H9 (cell line): Measurements from ENCODE around the gene BTRC. TPM values are rescaled to one million over a fixed set of nuclear protein-coding genes. Genes with fewer than 3 reads are reported as not detected.

Experiments used
- DNase-seq: peaks from one replicate; pipeline ENCODE4 v3.0.0-alpha.2; 2017
- H2AFZ ChIP-seq: one replicate; pipeline ENCODE4 v1.6.1; 2013; ENCODE audit warnings: mild to moderate bottlenecking, low read length, control low read depth, moderate library complexity
- H2AK5ac ChIP-seq: 2 replicates; pipeline ENCODE4 v1.6.1; 2013; ENCODE audit warnings: low read length, control low read depth, mixed read lengths; ENCODE audit not compliant: insufficient read length
- H2BK120ac ChIP-seq: one replicate; pipeline ENCODE4 v1.6.1; 2013; ENCODE audit warnings: low read depth, mild to moderate bottlenecking, low read length, control low read depth, inconsistent platforms; ENCODE audit not compliant: poor library complexity, severe bottlenecking
- H2BK12ac ChIP-seq: 2 replicates; pipeline ENCODE4 v1.6.1; 2013; ENCODE audit warnings: low read length, control low read depth, mixed read lengths, low read depth; ENCODE audit not compliant: insufficient read length
- H2BK15ac ChIP-seq: 2 replicates; pipeline ENCODE4 v1.6.1; 2013; ENCODE audit warnings: low read depth, low read length, control low read depth
- H2BK20ac ChIP-seq: one replicate; pipeline ENCODE4 v1.6.1; 2013; ENCODE audit warnings: low read depth, mild to moderate bottlenecking, low read length, control low read depth, inconsistent platforms; ENCODE audit not compliant: poor library complexity, severe bottlenecking
- H2BK5ac ChIP-seq: 2 replicates; pipeline ENCODE4 v1.6.1; 2013; ENCODE audit warnings: low read length, control low read depth, mixed read lengths; ENCODE audit not compliant: insufficient read length
- H3K14ac ChIP-seq: 2 replicates; pipeline ENCODE4 v1.6.1; 2013; ENCODE audit warnings: low read length, control low read depth; ENCODE audit not compliant: insufficient read depth
- H3K18ac ChIP-seq: 2 replicates; pipeline ENCODE4 v1.6.1; 2013; ENCODE audit warnings: low read depth, mild to moderate bottlenecking, mixed read lengths, low read length, control low read depth; ENCODE audit not compliant: insufficient read length
- H3K23ac ChIP-seq: 2 replicates; pipeline ENCODE4 v1.6.1; 2013; ENCODE audit warnings: low read length, control low read depth, mixed read lengths, low read depth; ENCODE audit not compliant: insufficient read length
- H3K23me2 ChIP-seq: 2 replicates; pipeline ENCODE4 v1.6.1; 2013; ENCODE audit warnings: low read depth, mild to moderate bottlenecking, mixed read lengths, low read length, control low read depth; ENCODE audit not compliant: insufficient read length, poor library complexity, severe bottlenecking
- H3K27ac ChIP-seq: 2 replicates; pipeline ENCODE4 v1.5.1; 2013; ENCODE audit warnings: low read length, control low read depth, mixed read lengths, low read depth; ENCODE audit not compliant: insufficient read length
- H3K27me3 ChIP-seq: 2 replicates; pipeline ENCODE4 v1.6.1; 2013; ENCODE audit warnings: low read length, control low read depth, inconsistent platforms; ENCODE audit not compliant: insufficient read depth
- H3K4ac ChIP-seq: 2 replicates; pipeline ENCODE4 v1.6.1; 2013; ENCODE audit warnings: low read depth, mild to moderate bottlenecking, control low read depth, inconsistent platforms, low read length, moderate library complexity
- H3K4me1 ChIP-seq: 2 replicates; pipeline ENCODE4 v1.6.1; 2013; ENCODE audit warnings: low read length, control low read depth, inconsistent platforms; ENCODE audit not compliant: insufficient read depth
- H3K4me2 ChIP-seq: 2 replicates; pipeline ENCODE4 v1.6.1; 2013; ENCODE audit warnings: low read length, control low read depth, mixed read lengths; ENCODE audit not compliant: insufficient read length, insufficient read depth
- H3K56ac ChIP-seq: 2 replicates; pipeline ENCODE4 v1.6.1; 2013; ENCODE audit warnings: low read depth, mild to moderate bottlenecking, mixed read lengths, low read length, control low read depth; ENCODE audit not compliant: insufficient read length
- H3K79me1 ChIP-seq: 2 replicates; pipeline ENCODE4 v1.6.1; 2013; ENCODE audit warnings: low read depth, mild to moderate bottlenecking, moderate library complexity, low read length, control low read depth, inconsistent platforms; ENCODE audit not compliant: insufficient read depth, poor library complexity, severe bottlenecking
- H3K79me2 ChIP-seq: 2 replicates; pipeline ENCODE4 v1.6.1; 2013; ENCODE audit warnings: low read length, control low read depth, inconsistent platforms; ENCODE audit not compliant: insufficient read depth
- H3K9ac ChIP-seq: 2 replicates; pipeline ENCODE4 v1.6.1; 2013; ENCODE audit warnings: low read length, control low read depth, mixed read lengths; ENCODE audit not compliant: insufficient read length; ENCODE audit errors: extremely low read depth
- H3K9me3 ChIP-seq: one replicate; pipeline ENCODE4 v1.6.1; 2013; ENCODE audit warnings: low read depth, low read length, inconsistent platforms; ENCODE audit not compliant: control insufficient read depth
- H3T11ph ChIP-seq: one replicate; pipeline ENCODE4 v1.6.1; 2013; ENCODE audit warnings: mild to moderate bottlenecking, low read length, control low read depth, inconsistent platforms
- H4K20me1 ChIP-seq: one replicate; pipeline ENCODE4 v1.6.1; 2013; ENCODE audit not compliant: control insufficient read depth, insufficient read length, insufficient read depth
- H4K5ac ChIP-seq: 2 replicates; pipeline ENCODE4 v1.6.1; 2013; ENCODE audit warnings: low read depth, mild to moderate bottlenecking, mixed read lengths, low read length, control low read depth; ENCODE audit not compliant: insufficient read length
- H4K8ac ChIP-seq: replicated peaks from 2 replicates; pipeline ENCODE4 v1.6.1; 2013; ENCODE audit warnings: low read length, control low read depth, mixed read lengths, low read depth; ENCODE audit not compliant: insufficient read length
- H4K91ac ChIP-seq: 2 replicates; pipeline ENCODE4 v1.6.1; 2013; ENCODE audit warnings: low read depth, mild to moderate bottlenecking, moderate library complexity, mixed read lengths, low read length, control low read depth; ENCODE audit not compliant: insufficient read length
- H3K27ac Mint-ChIP-seq, 3 experiments: 2 replicates in 2 of 3; 3 replicates in 1 of 3; pipeline ENCODE4 v1.8.0; 2020 to 2021; ENCODE audit warnings: mixed read lengths in 3 of 3, mild to moderate bottlenecking in 1 of 3, moderate library complexity in 1 of 3
- H3K27me3 Mint-ChIP-seq: 2 replicates; pipeline ENCODE4 v1.8.0; 2021; ENCODE audit warnings: low read depth, mild to moderate bottlenecking, moderate library complexity, mixed read lengths
- H3K36me3 Mint-ChIP-seq, 3 experiments: 2 replicates in 2 of 3; 3 replicates in 1 of 3; pipeline ENCODE4 v1.8.0; 2020 to 2021; ENCODE audit warnings: low read depth in 3 of 3, mixed read lengths in 3 of 3; ENCODE audit not compliant: insufficient read depth in 1 of 3
- H3K4me1 Mint-ChIP-seq, 2 experiments: 2 replicates each; pipeline ENCODE4 v1.8.0; 2020; ENCODE audit warnings: mixed read lengths in 2 of 2
- H3K4me3 Mint-ChIP-seq, 2 experiments: 2 replicates in 1 of 2; 3 replicates in 1 of 2; pipeline ENCODE4 v1.8.0; 2020 to 2021; ENCODE audit warnings: mild to moderate bottlenecking in 2 of 2, mixed read lengths in 2 of 2, moderate library complexity in 1 of 2
- H3K9me3 Mint-ChIP-seq, 2 experiments: 2 replicates in 1 of 2; 3 replicates in 1 of 2; pipeline ENCODE4 v1.8.0; 2020; ENCODE audit warnings: mild to moderate bottlenecking in 2 of 2, mixed read lengths in 2 of 2, moderate library complexity in 1 of 2
- WGBS: extraction: QIAGEN DNeasy Blood & Tissue Kit; methylation state at CpG from one replicate; pipeline ENCODE4 v1.1.7; 2013; ENCODE audit warnings: missing lambda C conversion rate, low lambda C conversion rate, mixed read lengths; ENCODE audit not compliant: insufficient read length; ENCODE audit errors: extremely low coverage; 5-methylcytosine and 5-hydroxymethylcytosine counted together
- total RNA-seq: library from RNA; stranded (reverse); gene quantifications from 2 replicates; pipeline ENCODE4 v1.2.1, GENCODE V29; 2021
- TF ChIP-seq, protein P1 (sequence below): fragments of 200-600 bp; sonication (generic); conservative IDR thresholded peaks from 3 replicates; pipeline ENCODE4 v1.8.0; 2021; ENCODE audit warnings: antibody characterized with exemption, mild to moderate bottlenecking

BTRC gene
- total RNA-seq, 1 experiment from 2014 or later: 24.2 TPM

DNA sequence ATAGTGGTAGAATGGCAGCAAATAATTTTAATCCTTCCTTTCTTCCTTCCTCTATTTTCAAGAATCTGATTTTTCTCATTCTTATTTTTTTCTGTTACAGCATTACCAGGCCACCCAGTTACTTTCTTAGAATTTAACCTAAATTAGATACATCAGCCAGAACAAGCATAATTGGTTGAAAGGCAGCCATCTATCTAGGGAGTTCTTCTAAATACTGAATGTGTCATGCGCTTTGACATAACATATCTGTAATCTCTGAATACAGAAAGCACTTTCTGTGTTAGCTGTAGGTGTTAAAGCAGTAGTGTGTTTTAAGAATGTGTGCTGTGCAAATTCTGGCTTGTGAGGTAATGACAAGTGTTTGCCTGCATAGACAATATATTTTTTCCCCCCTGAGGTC, 97.3 kb downstream of the BTRC start:
- H3K14ac ChIP-seq: no peak overlapping the region
- H2BK12ac ChIP-seq: no peak overlapping the region
- no peak overlapping the region for H3K4me2 ChIP-seq
- no peak overlapping the region for H2BK5ac ChIP-seq
- H4K91ac ChIP-seq: no peak overlapping the region
- Mint-ChIP-seq H3K4me1 (peaks cover under 1 to 1% of the 10 kb centered on the region in 2 experiments; a peak in 2 of 4 replicates), H3K27ac (no peak overlapping the region), H3K27me3 (no peaks in the 10 kb centered on the region), H3K4me3 (no peak overlapping the region), H3K36me3 (no peaks in the 10 kb centered on the region), H3K9me3 (no peaks in the 10 kb centered on the region)
- no peaks in the 10 kb centered on the region for H3K9me3 ChIP-seq
- WGBS: no CpG with 5 or more reads among the region's 1 CpG
- no peak overlapping the region for H2AFZ ChIP-seq
- no peaks in the 10 kb centered on the region for H4K20me1 ChIP-seq
- no peak overlapping the region for H3T11ph ChIP-seq
- no peak overlapping the region for H3K9ac ChIP-seq
- H3K79me2 ChIP-seq: no peaks in the 10 kb centered on the region
- no peak overlapping the region for H3K27ac ChIP-seq
- no peaks in the 10 kb centered on the region; the same call in 1 of the 2 replicates for H3K4me1 ChIP-seq
- no peaks in the 10 kb centered on the region for H3K79me1 ChIP-seq
- H3K23ac ChIP-seq: no peak overlapping the region
- no peak for DNase-seq
- no peak overlapping the region for H3K18ac ChIP-seq
- H2AK5ac ChIP-seq: no peak overlapping the region
- H3K4ac ChIP-seq: no peak overlapping the region
- no peaks in the 10 kb centered on the region for H3K27me3 ChIP-seq
- TF ChIP-seq, protein P1, sequence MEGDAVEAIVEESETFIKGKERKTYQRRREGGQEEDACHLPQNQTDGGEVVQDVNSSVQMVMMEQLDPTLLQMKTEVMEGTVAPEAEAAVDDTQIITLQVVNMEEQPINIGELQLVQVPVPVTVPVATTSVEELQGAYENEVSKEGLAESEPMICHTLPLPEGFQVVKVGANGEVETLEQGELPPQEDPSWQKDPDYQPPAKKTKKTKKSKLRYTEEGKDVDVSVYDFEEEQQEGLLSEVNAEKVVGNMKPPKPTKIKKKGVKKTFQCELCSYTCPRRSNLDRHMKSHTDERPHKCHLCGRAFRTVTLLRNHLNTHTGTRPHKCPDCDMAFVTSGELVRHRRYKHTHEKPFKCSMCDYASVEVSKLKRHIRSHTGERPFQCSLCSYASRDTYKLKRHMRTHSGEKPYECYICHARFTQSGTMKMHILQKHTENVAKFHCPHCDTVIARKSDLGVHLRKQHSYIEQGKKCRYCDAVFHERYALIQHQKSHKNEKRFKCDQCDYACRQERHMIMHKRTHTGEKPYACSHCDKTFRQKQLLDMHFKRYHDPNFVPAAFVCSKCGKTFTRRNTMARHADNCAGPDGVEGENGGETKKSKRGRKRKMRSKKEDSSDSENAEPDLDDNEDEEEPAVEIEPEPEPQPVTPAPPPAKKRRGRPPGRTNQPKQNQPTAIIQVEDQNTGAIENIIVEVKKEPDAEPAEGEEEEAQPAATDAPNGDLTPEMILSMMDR: no peak
- H4K8ac ChIP-seq: no peak overlapping the region
- no peak overlapping the region for H2BK20ac ChIP-seq
- H3K23me2 ChIP-seq: no peaks in the 10 kb centered on the region
- no peak overlapping the region for H4K5ac ChIP-seq
- H3K56ac ChIP-seq: no peak overlapping the region
- no peak overlapping the region for H2BK120ac ChIP-seq
- H2BK15ac ChIP-seq: no peak overlapping the region
